SK-N-MC (cell line): Measurements from ENCODE around the gene SOX5.

Source experiments
- EZH2 ChIP-seq: fragments of 200-600 bp; sonication (generic); IDR thresholded peaks from one replicate; pipeline ENCODE4 v1.6.1; 2017; ENCODE audit warnings: antibody characterized with exemption
- POLR2AphosphoS5 ChIP-seq: IDR thresholded peaks from 2 replicates; pipeline ENCODE4 v1.6.1; 2012; ENCODE audit warnings: mild to moderate bottlenecking, low read depth, low read length, borderline replicate concordance

DNA sequence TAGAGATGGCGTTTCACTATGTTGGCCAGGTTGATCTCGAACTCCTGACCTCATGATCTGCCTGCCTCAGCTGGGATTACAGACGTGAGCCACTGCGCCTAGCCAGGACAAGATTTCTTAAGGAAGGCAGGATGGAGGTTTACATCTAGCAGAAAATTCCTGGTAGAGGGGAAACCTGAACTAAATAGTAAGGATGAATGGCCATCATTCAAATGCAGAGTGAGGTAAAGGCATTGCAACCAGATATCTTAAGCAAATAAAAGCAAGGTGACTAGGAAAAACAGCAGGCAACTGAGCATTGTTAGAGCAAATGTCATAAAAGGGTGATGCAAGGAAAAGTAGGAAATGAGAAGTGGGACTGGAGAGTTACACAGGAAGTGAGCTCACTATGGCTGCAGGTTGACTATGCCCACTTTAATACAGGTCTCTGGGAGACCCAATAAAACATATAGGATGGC lies 133.0 kb downstream of the SOX5 start:
- no peak for TF ChIP-seq EZH2
- no peak for TF ChIP-seq POLR2AphosphoS5
